Activated CD8-positive, alpha-beta memory T cell treated with anti-CD3 and anti-CD28 coated beads for 36 hours (primary cell): ENCODE data around the gene HHLA2. TPM values are rescaled to one million over a fixed set of nuclear protein-coding genes. Genes with fewer than 3 reads are reported as not detected.

ENCODE experiments used
- CTCF ChIA-PET: fragments of 350-600 bp; sonication (Branson Sonifier 250); formaldehyde crosslinking; loops from one replicate; lab custom pipeline; 2021; ENCODE audit warnings: antibody characterized with exemption; lab: Charles Lee
- POLR2A ChIA-PET: fragments of 350-600 bp; sonication (Branson Sonifier 250); formaldehyde crosslinking; loops from one replicate; lab custom pipeline; 2021; ENCODE audit warnings: antibody characterized with exemption; lab: Charles Lee
- total RNA-seq, 2 experiments: library from RNA; stranded (reverse); gene quantifications; one replicate each; pipeline ENCODE4 v1.2.3, GENCODE V29; 2021

The HHLA2 gene
- total RNA-seq, 2 experiments from 2014 or later = 1.3 to 1.4 TPM

GRCh38 chr3:108406661-108407206 is 110.4 kb downstream of the HHLA2 start:
- ChIA-PET CTCF (interaction anchor here (1.1 to 2.1 kb wide), 3 partner anchors 18 to 285 kb away, joined by 3 to 10 read pairs (median 3); no protein-coding TSS in a partner anchor), POLR2A (no interaction called here)

- POLR2A ChIA-PET = no interaction called here
- CTCF ChIA-PET = no interaction called here
Observed at GRCh38 chr3:108407886-108408285, 111.5 kb downstream of the HHLA2 start.

- POLR2A ChIA-PET = no interaction called here
- CTCF ChIA-PET = no interaction called here
Observed at GRCh38 chr3:108408883-108409799, 112.8 kb downstream of the HHLA2 start.

- POLR2A ChIA-PET = no interaction called here
Observed at GRCh38 chr3:108409800-108410178, 113.4 kb downstream of the HHLA2 start.

GRCh38 chr3:108410531-108410984 is 114.2 kb downstream of the HHLA2 start:
- CTCF ChIA-PET = no interaction called here
- POLR2A ChIA-PET = interaction anchor here (0.6 kb wide), 1 partner anchor 124 kb away, joined by 3 read pairs; no protein-coding TSS in a partner anchor

More at GRCh38 chr3:108409800-108410178, 113.4 kb downstream of the HHLA2 start:
- CTCF ChIA-PET = no interaction called here

- POLR2A ChIA-PET = no interaction called here
- CTCF ChIA-PET = no interaction called here
Observed at GRCh38 chr3:108412121-108412750, 115.9 kb downstream of the HHLA2 start.

- CTCF ChIA-PET = no interaction called here
- POLR2A ChIA-PET = no interaction called here
Observed at GRCh38 chr3:108414007-108414406, 117.7 kb downstream of the HHLA2 start.

GRCh38 chr3:108415661-108416060 is 119.3 kb downstream of the HHLA2 start:
- ChIA-PET POLR2A (no interaction called here), CTCF (no interaction called here)

GRCh38 chr3:108416111-108416869 is 119.9 kb downstream of the HHLA2 start:
- CTCF ChIA-PET = no interaction called here
- POLR2A ChIA-PET = no interaction called here

- CTCF ChIA-PET = no interaction called here
- POLR2A ChIA-PET = no interaction called here
Observed at GRCh38 chr3:108420926-108421325, 124.6 kb downstream of the HHLA2 start.

Other genes starting within 250 kb of the HHLA2 start
- 100 to 1,000 TPM; 107 to 108 TPM for gene CD47, start 205.5 kb upstream of the HHLA2 start, total RNA-seq
- 10 to 100 TPM; 44.2 to 47.7 TPM for gene IFT57, start 74.1 kb upstream of the HHLA2 start, total RNA-seq
- under 1 TPM; 0.11 to 0.17 TPM for gene MYH15, start 214.0 kb downstream of the HHLA2 start, total RNA-seq